HL-60/S4 treated with phorbol 12-myristate 13-acetate at 8.2 ng/mL for 4 days and 3 days (cell line): Measurements from ENCODE around the gene UCKL1.
"Not testable (repeated sequence)": the region's sequence is repeated elsewhere in the genome, so short reads cannot be mapped to it uniquely, and the experiment has no call there.

Experiments used
- in situ Hi-C: fragments of 300-500 bp; cut with MboI; formaldehyde crosslinking; loops from 2 replicates; pipeline ENCODE4 v1.15.0; 2022; ENCODE audit warnings: low sequenced_read_pairs

Gene UCKL1

DNA sequence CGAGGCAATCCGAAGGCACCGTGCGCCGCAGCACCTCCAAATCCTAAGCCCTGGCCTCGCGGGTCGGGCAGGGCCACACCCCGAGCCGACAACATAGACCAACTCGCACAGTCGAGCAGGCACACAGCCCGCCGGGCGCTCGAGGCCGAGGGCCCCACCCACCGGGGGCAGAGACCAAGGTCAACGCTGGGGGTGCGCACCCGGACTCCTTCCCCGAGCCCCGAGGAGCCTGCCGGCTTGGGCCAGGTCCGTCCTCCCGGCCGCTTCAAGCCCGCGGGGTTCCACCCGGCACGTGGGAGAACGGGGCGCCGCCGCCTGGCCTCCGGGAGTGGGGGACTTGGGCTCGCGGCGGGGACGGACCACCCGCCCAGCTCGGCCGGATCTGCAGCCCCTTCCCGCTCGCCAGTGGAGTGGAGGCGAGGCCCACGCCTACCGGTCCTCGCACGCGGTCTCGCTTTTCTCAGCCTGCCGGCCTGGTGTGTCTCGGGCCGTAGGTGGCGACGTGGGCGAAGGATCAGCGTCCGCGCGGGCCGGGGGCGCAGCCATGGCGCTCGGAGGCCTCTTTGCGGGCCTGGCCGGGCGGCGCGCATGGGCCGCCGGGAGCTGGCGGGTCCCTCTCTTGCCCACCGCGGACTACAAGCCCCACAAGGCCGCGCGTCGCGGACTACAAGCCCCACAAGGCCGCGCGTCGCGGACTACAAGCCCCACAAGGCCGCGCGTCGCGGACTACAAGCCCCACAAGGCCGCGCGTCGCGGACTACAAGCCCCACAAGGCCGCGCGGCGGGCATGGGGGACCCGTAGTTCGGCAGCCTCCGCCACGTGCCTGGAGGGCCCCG lies at the start of gene UCKL1:
TSS of gene UCKL1 (minus strand) at position 590 of the 837 bp plus-strand sequence. CDS start at position 546, 44 bp downstream.
- in situ Hi-C loops: no loop called here

DNA sequence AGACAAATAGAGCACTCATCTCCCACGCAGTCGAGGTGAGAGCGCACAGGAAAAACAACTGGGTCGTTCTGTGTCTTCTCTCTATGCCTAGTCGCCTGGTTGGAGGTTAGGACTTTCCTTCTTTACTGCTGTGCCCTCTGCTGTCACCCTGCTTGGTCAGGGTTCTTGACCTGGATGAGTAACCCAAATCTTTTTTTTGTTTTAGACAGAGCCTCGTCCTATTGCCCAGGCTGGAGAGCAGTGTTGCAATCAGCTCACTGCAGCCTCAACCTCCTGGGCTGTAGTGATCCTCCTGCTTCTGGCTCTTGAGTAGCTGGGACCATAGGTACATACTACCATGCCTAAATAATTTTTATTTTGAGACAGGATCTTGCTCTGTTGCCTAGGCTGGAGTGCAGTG lies 49.2 kb upstream of the UCKL1 start:
- in situ Hi-C loops: no loop called here

DNA sequence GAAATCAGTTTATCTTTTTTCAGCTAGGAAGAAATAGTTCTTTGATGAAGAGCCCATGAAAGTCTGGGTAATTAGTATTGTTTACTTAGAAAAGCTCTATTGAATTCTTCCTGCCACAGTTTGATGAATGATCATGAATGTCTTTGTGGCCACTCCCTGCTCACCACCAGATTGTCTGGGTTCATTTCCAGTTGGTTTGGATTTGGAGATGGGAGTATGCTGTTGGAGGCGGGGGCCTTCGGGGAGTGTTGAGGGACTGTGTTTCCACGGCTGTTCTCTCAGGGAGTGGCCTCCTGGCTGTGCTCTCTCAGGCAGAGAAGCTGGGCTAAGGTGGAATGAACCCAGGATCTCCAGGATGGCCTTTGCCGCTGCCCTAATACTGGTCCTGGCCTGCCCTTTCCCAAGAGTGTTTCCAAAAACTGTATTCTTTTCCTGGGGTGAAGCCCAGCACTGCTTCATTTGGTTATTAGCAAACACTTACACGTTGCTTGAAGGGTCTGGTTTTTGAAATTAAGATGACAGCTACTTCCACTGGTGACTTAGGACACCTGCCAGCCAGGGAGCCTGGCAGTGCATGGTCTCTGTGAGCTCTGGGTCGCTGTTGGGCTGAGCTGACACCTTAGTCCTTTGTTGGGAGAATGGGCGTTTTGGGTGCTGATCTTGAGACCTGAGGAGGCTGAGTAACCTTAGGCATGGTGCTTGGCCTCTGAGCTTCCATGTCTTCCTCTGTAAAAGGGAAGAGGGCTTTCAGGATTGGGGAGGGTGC lies 47.9 kb upstream of the UCKL1 start:
- in situ Hi-C loops: no loop called here

DNA sequence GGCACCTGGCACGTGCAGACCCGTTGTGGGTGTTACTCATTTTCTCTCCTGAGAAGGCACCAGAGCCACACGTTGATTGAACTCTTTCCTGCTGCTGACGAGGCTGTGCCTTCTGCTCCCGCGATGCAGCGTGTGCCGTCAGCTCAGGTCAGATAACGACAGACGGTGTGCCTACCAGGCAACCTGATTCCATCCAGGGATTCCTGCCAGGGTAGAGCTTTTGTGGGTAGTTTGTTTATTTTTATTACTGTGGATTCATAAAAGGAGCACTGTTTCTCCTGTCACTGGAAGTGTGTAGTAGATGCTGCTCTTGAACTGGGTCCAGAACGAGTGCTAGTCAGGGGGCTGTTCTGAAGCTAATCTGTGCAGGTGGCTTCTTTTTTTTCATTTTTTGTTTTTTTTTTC lies 45.4 kb upstream of the UCKL1 start:
- in situ Hi-C loops: no loop called here

DNA sequence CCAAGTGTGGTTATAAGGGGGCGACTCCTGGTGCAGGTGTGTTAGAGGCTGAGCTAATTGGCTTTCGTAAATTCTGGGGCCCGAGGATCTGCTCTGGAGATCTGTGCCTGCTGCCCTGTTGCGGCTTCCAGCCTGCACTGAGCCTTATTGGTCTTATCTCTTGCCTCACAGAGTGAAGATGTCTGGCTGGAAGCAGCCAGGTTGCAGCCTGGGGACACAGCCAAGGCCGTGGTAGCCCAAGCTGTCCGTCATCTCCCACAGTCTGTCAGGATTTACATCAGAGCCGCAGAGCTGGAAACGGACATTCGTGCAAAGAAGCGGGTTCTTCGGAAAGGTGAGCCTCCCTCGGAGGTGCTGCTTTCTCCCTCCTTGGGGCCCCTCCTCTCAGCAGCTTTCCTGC lies 44.7 kb upstream of the UCKL1 start:
- in situ Hi-C loops: no loop called here

DNA sequence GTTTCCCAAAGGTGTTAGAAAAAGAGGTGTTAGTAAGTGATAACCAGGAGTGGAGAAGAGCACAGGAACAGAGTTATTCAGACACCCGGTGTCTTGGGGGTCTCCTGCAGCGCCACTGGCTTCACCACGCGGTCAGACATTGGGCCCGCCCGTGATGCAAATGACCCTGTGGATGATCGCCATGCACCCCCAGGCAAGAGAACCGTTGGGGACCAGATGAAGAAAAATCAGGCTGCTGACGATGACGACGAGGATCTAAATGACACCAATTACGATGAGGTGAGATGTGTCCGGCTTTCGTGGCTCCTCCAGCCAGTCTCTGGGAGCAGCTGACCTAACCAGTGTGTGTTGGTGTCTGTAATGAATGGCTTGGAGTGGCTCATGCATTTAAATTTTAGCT lies 26.7 kb upstream of the UCKL1 start:
- in situ Hi-C loops: no loop called here

DNA sequence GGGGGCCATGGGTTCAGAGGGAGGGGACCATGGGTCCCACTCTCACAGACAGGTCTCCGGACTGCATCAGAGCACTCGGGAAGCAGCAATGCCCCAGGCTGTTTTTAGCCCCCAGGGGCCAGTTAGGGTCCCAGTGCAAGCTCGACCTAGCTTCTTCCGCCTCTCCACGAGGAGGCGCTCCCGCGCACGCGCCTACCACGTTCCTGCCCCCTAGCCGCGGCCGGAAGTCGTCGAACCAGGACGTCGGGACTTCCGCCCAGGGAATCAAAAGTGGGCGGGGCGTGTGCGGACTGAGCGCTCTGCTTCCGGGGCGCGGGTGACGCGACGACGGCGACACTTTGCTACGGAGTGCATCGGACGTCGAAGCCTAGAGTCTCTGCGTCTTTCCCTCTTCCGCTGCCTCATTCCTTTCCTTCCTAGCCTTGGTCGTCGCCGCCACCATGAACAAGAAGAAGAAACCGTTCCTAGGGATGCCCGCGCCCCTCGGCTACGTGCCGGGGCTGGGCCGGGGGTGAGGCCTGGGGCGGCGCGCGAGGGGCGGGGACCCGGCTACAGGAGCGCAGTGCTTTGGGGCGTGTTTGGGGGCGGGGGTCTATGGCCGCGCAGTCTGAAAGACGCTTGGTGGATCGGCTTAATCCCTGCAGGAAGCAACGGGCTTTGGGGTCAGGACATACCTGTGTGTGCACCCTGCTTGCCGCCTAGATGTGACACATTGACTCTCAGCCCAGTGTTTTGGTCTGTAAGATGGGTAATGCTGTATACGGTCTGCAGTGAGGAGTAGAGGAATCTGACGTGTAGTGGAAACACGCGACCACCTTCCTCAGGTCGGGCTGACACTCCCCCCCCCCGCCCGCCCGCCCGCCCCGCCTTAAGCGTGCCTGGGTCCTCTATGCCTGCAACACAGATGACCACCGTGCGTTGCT lies 24.9 kb upstream of the UCKL1 start, which contains the start of gene PRPF6:
TSS of gene PRPF6 (plus strand) at position 327 of the 923 bp plus-strand sequence. CDS start at position 441, 114 bp downstream.
- in situ Hi-C loops: no loop called here

DNA sequence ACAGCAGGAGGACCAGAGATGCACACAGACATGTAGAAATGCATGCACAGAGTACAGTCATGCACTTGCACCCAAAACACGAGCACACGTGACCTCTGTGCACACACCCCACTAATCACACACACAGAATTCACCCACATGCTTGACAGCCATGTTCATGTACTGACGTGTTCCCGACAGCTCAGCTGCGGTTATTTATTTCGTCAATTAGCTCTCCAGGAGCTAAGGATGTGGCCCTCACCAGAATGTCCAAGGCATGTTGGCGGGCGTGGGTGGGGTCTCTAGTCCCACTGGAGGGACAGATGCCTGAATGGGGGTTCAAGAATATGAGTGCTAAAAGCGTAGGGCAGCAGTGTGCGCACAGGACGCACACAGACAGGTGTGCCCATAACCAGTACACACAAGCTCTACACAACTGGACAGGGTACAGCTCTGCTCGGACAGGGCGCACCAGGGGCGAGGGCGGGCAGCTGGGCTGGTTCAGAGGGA lies 24.1 kb upstream of the UCKL1 start:
- in situ Hi-C loops: no loop called here

DNA sequence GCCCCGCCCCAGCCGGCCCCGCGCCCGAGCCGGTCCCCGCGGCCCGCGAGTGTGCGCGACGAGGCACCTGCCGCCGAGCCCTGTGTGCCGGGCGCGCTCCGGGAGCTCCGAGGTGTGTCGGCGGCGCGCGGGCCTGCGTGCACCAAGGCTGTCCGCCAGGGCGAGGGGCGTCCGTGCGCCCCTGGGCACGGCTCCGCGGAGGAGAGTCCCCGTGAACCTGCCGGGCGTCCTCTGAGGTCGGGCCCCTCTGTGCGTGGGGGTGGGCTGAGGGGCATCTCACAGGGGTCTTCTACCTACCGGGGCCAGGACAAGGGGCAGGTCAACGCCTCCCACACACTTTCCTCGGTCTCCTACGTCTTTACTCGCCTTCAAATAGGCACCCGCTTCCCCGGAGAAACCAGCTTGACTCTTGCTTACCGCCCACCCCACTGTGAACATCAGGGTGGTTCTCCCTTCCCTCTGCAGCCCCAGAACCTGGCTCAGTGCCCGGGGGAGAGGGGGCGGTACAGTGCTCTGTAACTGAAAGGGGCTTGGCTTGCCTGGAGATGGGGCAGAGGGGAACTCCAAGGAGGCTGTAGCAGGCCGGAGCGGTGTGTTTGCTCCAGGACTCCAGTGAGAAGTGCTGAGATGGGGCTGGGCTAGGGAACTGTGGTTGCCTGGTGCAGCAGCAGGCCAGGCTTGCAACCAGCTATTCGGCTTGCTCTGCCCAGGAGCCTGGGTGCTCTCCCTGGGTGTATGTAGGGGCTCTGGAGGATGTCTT lies 23.5 kb upstream of the UCKL1 start, which contains the start of gene SAMD10:
TSS of gene SAMD10 (minus strand) at position 86 of the 760 bp plus-strand sequence. CDS start 175 bp downstream, outside the sequence.
- in situ Hi-C loops: no loop called here

DNA sequence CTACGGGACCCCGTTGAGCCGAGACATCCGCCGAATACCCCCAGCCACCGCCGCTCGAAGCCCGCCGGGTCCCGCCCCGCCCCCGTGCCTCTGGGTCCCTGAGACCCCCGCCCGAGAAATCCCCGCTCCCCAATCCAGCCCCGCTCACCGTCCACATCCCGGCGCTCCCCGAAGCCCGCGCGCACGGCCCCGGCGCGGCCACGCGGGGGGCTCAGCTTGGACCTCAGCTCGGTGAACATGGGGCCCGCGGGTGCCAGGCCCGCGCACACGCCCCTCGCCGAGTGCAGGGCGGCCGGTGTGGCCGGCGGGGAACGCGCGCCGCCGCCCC lies 23.0 kb upstream of the UCKL1 start:
- in situ Hi-C loops: no loop called here

DNA sequence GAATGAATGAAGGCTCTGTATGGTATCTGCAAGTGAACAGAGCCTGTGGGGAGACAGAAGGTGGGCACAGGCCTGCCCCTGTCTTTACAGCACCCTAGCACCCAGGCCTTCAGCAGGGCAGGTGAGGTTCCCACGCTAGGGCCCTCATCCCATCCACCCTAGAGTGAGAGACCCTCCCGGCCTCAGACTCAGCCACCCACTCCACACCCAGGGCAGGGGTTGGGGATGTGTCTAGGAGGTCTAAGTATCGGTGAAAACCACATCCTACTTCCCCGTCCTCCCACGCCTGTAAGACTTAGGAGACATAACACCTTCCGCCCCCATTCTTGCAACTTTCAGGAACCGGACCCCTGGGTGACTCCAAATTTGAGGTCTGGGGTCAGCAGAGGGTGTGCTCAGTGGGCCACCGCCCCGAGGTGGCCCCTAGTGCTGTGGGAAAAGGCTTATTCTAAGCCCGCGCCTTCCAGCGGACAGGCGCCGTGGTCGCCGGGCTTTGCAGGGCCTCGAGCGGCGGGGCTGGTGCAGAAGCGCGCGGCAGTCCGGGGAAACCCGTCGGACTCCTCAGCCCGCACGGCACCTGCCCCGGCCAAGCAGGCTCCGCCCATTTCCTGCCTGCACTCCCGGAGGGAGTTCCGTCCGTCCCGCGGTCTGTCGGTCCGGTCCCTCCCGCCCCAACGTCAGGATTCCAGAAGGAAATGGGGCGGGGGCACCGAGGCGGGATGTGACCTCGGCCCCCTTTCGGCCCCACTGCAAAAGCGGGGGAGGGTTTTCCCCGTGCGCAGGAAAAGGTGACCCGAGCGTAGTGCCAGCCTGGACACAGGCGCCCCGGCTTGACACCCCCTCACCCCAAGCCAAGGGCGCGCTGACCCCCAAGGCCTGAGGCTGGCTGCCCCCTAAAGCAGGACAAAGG lies 22.4 kb upstream of the UCKL1 start:
- in situ Hi-C loops: no loop called here

DNA sequence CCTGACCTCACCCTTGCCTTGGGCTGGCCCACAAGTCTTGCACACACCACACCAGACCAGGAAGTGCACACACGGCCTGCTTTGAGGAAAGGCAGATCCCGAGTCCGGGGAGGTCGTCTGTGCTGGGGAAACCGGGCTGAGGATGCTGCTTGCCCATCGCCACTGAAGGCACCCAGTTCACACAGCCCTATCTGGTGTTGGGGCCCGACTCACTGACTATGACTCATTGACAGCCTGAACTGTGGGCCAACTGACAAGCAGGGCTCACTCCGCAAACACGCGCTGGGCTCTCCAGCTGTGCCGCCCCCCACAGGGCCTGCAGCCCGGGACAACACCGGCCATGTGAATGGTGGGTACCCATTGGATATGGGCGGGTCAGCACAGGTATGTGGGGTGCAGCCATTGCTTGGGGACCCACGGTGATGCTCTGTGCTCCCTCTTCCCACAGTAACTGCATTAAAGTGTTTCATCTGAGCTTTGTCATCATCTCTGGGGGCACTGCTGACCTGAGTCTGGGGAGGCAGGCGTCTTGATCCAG lies 21.6 kb upstream of the UCKL1 start:
- in situ Hi-C loops: no loop called here

DNA sequence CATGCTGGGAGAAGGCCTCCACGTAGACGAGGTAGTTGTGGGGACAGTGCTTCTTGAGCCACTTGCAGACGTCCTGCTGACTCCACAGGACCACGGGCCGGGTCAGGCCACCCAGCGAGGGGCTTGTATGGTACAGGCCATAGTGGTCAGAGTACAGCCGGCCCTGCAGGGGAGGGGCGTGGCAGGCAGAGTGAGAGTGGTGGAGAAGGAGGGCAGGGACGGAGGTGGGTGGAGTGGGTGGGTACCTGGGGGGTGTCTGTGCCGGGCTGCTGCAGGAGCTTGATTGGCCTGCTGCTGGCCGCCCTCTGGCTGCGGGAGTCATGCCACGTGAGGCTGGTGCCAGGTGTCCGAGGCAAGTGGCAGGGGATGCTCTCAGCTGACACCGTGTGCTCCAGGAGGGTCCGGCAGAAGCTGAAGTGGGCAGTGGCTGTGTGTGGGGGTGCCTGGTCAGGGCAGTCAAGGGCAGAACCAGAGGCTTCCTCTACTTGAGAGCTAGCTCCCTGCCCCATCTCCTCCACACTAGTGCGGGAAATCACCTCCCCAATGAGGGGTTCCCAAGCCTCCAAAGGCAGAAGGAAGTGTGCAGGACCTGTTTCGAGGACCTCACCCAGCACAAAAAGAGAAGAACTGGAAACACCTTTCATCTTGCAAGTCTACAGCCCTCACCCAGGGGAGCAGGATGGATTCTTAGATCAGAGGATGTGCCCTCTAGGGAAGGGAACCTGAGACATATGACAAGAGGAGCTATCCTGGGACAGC lies 20.9 kb upstream of the UCKL1 start:
- in situ Hi-C loops: no loop called here

DNA sequence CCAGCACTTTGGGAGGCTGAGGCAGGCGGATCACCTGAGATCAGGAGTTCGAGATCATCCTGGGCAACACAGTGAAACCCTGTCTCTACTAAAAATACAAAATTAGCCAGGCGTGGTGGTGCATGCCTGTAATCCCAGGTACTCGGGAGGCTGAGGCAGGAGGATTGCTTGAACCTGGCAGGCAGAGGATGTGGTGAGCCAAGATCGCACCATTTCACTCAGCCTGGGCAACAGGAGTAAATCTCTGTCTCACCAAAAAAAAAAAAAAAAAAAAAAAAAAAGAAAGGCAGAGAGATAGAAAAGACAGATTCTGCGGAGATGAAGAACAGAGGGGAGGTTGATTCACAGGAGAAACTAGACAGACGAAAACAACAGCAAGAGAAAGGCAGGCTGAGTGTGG lies 20.3 kb upstream of the UCKL1 start:
- in situ Hi-C loops: not testable (repeated sequence)

DNA sequence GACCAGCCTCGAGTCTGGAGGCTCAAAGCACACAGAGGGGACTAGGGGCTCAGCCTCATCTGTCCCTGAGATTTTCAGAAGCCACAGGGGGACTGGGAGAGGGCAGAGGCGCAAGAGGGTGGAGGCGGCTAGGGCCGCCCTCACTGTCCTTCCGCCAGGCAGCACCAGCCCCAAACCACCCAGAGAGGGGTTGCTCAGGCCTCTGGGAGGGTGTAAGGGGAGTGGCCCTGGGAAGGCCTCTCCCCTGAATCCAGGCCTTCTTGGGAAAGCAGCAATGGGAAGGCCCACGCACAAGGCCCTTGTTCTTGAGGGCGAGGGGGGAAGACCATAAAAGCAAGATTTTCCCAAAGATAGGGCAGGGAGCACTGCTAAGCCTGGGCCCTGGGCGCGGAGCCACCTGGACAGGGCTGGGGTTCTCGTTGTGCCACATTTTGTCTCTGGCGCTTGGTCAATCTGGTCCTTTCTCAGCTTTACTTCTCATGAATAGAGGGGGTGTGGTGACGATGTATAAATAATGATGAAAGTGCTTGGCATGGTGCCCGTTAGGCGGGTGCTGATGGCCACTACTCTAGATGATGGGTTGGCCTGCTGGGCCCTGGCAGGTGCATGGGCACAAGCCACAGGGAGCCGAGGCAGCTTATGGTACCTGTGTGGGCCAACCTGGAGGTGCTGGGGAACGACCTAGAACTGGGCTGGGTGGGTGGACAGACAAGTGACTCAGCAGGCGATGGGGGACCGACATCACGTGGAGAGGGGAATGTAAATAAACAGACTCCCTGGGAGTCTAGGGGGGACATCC lies 18.4 kb upstream of the UCKL1 start:
- in situ Hi-C loops: no loop called here

DNA sequence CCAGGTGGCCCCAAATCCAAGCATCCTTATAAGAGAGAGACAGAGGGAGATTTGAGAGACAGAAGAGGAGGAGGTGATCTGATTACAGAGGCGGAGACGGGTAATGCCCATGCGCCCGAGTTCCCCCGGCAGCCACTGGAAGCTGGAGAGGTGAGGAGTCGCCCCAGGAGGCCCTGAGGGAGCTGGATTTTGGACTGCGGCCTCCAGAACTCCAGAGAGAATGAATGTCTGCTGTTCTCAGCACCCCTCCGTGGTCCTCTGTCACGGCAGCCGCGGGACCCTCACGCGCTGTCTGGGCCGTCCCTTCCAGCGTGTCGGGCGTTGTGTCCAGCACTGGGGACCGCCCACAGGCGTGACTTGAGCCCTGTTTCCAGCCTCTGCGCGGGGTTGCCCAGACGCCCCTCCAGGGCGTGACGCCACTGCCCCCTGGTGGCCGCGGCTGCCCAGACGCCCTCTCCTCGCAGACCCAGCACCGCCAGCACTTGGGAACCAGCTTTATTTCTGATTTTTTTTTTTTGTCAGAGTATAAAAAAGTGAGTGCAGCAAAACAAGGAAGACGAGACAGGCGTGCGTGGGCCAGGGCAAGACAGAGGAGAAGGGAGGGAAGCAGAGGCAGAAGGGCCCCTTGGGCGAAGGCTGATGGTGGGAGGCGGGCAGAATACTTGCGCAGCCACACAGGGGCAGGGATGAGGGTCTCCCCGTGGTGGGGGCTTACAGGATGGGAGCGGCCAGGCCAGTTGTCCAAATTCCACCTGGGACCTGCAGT lies 17.6 kb upstream of the UCKL1 start:
- in situ Hi-C loops: no loop called here

DNA sequence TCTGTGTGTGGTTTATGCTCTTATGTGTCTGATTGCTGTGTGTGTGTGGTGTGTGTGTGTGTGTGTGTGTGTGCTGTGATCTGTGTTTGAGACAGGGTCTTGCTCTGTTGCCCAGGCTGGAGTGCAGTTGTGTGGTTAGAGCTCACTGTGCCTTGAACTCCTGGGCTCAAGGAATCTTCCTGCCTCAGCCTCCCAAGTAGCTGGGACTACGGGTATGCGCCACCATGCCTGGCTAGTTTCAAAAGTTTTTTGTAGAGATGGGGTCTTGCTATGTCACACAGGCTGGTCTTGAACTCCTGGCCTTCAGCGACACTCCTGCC lies 16.9 kb upstream of the UCKL1 start:
- in situ Hi-C loops: no loop called here
